Right cardiac atrium (tissue), 5 donors: Measurements from ENCODE around the gene ARHGEF26. TPM values are rescaled to one million over a fixed set of nuclear protein-coding genes. Genes with fewer than 3 reads are reported as not detected.
A peak's percentile ranks its signal among the peaks of the same experiment; 100 is the strongest.

Source experiments
- ATAC-seq, 2 donors: fragments of 200-7000 bp; cut with Tn5 transposase; one replicate each; pipeline versions ENCODE4 v1.8.0 to v1.9.1; 2020; ENCODE audit warnings: moderate library complexity in 2 of 2, mild to moderate bottlenecking in 1 of 2
- DNase-seq, 3 donors: peaks; one replicate each; pipeline ENCODE4 v3.0.0-alpha.2; 2020
- H3K27ac ChIP-seq: one replicate; pipeline ENCODE4 v1.5.1; 2013; ENCODE audit warnings: mild to moderate bottlenecking, low read length, control low read depth, moderate library complexity
- H3K27me3 ChIP-seq: one replicate; pipeline ENCODE4 v1.6.1; 2013; ENCODE audit not compliant: control insufficient read depth, insufficient read depth
- H3K4me1 ChIP-seq: one replicate; pipeline ENCODE4 v1.6.1; 2013; ENCODE audit warnings: low read length; ENCODE audit not compliant: control insufficient read depth, insufficient read depth
- H3K4me3 ChIP-seq: one replicate; pipeline ENCODE4 v1.5.1; 2013; ENCODE audit warnings: low read length, control low read depth
- H3K9me3 ChIP-seq: one replicate; pipeline ENCODE4 v1.6.1; 2013; ENCODE audit warnings: low read length; ENCODE audit not compliant: control insufficient read depth
- WGBS: extraction: QIAGEN DNeasy Blood & Tissue Kit; methylation state at CpG from one replicate; pipeline ENCODE4 v1.1.7; 2013; 5-methylcytosine and 5-hydroxymethylcytosine counted together
- intact Hi-C, 4 donors: fragments of 100-400 bp; cut with DNase I; formaldehyde crosslinking; loops; one replicate each; pipeline versions ENCODE4 v1.11.0 to v1.14.0; 2022 to 2023
- polyA plus RNA-seq: library from polyadenylated mRNA; stranded (reverse); fragments of 200-250 nt; gene quantifications from one replicate; pipeline ENCODE4 v1.2.3, GENCODE V29; 2013
- total RNA-seq, 4 donors: library from RNA; stranded (reverse); fragmentation: NEBNext Ultra II Directional; extraction: Animal tissue kit (Norgen Biotek cat#: 25700); gene quantifications; one replicate each; pipeline ENCODE4 v1.2.1, GENCODE V29; 2021
- donor health status: healthy with polysubstance abuse.
- donor health status: DM: no; HTN: yes; CAD: no.
- donor health status: DM: no; HTN: no; CAD: no.
- donor health status: DM: no; HTN: yes; CAD: no; lungs with severe emphysema.
- donor health status: DM: yes; HTN: yes; CAD: no.

Gene ARHGEF26
- total and polyA plus RNA-seq, 5 donors, result 3.3 to 7.5 (median 5.0) TPM

DNA sequence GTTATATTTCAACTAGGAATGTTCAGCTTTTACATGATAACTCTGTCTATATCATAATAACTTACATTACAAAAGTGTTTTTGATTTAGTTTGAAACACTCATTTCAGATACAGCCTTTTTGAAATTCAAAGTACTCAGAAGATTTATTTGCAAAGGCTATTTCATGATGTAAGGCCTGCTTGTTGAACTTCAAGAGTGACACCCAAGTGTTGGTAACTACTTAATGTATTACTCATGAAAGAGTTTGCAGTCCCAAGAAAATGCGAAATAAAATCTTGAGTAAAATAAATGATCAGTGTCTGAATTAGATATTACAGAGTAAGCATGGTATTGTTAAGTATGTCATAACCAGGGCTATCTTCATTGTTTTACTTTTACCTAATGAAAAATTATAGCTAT is 35.3 kb downstream of the ARHGEF26 start:
- ATAC-seq, result no peak
- intact Hi-C loops, result no loop called here
- peaks cover 1% of the 10 kb centered on the region for H3K4me1 ChIP-seq
- WGBS, result 93% methylated on average over 1 of the region's 1 CpG
- DNase-seq, result no peak
- no peaks in the 10 kb centered on the region for H3K9me3 ChIP-seq
- H3K4me3 ChIP-seq, result no peak overlapping the region
- H3K27ac ChIP-seq, result no peak overlapping the region
- no peaks in the 10 kb centered on the region for H3K27me3 ChIP-seq

DNA sequence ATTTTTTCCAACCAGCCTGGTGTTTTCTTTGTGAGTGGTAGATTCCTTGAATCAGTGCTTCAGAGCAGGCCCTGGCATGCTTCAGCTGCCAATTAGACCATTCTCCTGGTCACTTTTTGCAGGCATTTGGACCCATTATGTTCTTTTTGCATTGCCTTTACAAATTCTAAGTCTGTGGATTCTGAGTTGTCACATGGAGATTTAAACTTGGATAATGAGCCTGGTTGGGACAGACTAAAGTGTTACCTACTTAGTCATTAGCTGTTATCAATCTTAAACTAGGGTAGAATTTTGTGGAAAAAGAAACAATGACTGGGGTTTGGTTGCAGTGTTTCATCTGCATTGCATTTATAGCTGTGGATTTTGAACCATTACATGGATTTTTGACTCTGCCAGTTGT is 40.6 kb downstream of the ARHGEF26 start:
- H3K4me3 ChIP-seq, result no peak overlapping the region
- no peak overlapping the region for H3K27ac ChIP-seq
- ATAC-seq (no peak), DNase-seq (no peak)
- intact Hi-C loops, result no loop called here
- no peaks in the 10 kb centered on the region for H3K9me3 ChIP-seq
- no peaks in the 10 kb centered on the region for H3K4me1 ChIP-seq
- H3K27me3 ChIP-seq, result no peaks in the 10 kb centered on the region

DNA sequence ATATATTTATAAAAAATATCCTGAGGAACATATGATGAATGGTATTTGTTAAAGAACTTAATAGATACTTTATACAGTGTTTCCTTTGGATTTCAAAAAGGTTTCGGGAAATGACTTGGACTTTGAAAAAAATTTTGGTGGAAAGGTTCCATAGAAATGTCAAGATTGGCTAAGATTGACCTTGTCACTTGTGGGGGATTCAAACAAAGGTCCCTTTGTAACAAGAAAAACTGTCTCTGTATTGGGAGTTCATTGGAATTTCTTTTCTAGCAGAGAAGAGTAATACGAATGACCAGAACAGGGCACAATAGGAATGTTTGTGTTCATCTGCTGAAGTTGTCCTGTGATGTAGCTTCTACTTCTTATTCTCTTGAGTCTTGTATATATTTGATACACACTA is 43.2 kb downstream of the ARHGEF26 start:
- H3K4me1 ChIP-seq, result no peaks in the 10 kb centered on the region
- ATAC-seq (no peak), DNase-seq (no peak)
- 75% methylated on average over 2 of the region's 2 CpGs for WGBS
- intact Hi-C loops, result no loop called here
- H3K27ac ChIP-seq, result no peak overlapping the region
- no peaks in the 10 kb centered on the region for H3K27me3 ChIP-seq
- H3K4me3 ChIP-seq, result no peak overlapping the region
- H3K9me3 ChIP-seq, result no peaks in the 10 kb centered on the region

DNA sequence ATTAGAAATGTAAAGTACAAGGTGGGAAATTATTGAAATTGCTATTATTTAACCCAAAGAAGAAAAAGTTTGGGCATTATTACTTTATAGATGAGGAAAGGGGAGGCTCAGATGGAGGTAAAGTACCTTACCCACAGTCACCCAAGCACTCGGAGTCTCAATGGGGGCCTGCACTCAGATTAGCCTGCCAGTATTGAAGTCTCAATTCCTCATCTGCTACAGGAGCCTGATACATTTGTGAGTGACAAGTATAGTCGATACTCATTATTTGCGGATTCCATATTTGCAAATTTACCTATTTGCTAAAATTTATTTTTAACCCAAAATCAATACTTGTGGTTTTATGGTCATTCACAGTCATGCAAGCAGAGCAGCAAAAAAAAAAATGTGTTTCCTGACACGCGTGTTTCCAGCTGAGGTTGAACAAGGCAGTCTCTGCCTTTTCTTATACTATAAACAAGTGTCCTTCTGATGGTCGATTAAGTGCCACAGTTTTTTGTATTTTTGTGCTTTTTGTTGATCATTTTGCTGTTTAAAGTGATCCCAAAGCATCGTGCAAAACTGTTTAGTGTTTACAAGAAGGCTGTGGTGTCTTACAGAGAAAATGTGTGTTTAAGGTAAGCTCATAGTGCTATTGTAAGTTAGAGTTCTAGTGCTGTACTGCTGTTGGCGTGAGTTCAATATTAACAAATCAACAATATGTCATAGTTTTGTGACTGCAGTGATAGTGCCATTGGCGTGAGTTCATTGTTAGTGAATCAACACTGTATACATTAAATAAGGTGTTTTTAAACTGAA is 48.0 kb downstream of the ARHGEF26 start:
- Histone ChIP-seq H3K27ac (no peak overlapping the region), H3K27me3 (no peaks in the 10 kb centered on the region), H3K4me1 (no peaks in the 10 kb centered on the region), H3K9me3 (no peaks in the 10 kb centered on the region), H3K4me3 (no peak overlapping the region)
- no peak for ATAC-seq
- 82% methylated on average over 9 of the region's 9 CpGs for WGBS
- DNase-seq, result no peak
- intact Hi-C loops, result no loop called here

DNA sequence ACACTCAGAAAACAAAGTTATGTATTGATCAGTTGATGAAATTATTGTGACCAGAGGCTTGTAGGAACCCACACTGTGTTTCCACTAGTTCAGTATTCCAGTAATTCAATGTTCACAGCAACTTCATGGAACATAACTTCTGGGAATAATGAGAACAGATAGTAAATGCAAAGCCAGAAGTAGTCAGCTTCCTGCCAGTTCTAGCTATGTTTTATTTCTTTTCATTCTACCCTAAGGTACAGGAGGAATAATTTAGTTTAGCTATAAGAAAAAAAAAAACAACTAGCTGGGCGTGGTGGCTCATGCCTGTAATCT is 48.6 kb downstream of the ARHGEF26 start:
- WGBS, result 98% methylated on average over 1 of the region's 1 CpG
- Histone ChIP-seq H3K9me3 (no peaks in the 10 kb centered on the region), H3K27ac (no peak overlapping the region), H3K4me3 (no peak overlapping the region), H3K27me3 (no peaks in the 10 kb centered on the region), H3K4me1 (no peaks in the 10 kb centered on the region)
- intact Hi-C loops, result no loop called here
- ATAC-seq, result no peak
- no peak for DNase-seq

DNA sequence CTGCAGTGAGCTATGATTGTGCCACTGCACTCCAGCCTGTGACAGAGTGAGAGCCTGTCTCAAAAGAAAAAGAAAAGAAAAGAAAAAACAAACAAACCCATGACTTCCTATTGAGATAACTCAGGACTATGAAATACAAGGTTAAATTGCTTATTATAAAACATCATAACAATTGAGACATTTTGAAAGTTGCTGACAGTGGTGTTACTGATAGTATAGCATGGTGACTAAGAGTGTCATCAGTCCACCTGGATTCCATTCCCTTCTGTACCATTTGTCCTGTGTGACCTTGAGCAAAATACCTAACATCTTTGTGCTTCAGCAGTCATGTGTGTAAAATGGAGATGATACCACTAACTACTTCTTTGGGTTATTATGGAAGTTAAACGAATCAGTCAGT is 49.1 kb downstream of the ARHGEF26 start:
- ATAC-seq, result no peak
- intact Hi-C loops, result no loop called here

DNA sequence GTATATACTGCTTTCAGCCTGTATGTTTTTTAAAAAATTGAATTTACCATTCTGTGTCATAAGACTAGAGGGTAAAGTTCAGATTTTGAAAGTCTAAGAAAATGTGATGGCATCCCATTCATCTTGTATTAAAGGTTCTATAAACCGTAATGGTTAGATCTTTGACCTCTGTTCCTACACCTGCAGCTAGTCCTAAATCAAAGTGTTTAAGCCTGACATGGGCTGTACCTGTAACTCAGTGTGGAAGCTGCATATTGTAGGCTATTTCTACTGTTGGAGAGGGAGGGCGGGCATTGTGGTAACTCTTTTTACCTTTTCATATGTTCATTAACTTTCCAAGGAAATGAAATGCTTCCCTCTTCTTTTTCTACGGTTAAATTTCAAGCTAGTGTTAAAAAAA is 53.9 kb downstream of the ARHGEF26 start:
- intact Hi-C loops, result no loop called here
- 86% methylated on average over 3 of the region's 3 CpGs for WGBS
- no peak overlapping the region for H3K27ac ChIP-seq
- ATAC-seq (no peak), DNase-seq (no peak)
- H3K4me3 ChIP-seq, result no peak overlapping the region
- no peaks in the 10 kb centered on the region for H3K4me1 ChIP-seq
- H3K27me3 ChIP-seq, result no peaks in the 10 kb centered on the region
- H3K9me3 ChIP-seq, result no peaks in the 10 kb centered on the region

More for the DNA sequence above, 49.1 kb downstream of the ARHGEF26 start:
- H3K4me1 ChIP-seq, result no peaks in the 10 kb centered on the region
- WGBS, result 97% methylated on average over 1 of the region's 1 CpG
- no peaks in the 10 kb centered on the region for H3K27me3 ChIP-seq
- DNase-seq, result no peak
- H3K27ac ChIP-seq, result no peak overlapping the region
- no peaks in the 10 kb centered on the region for H3K9me3 ChIP-seq
- H3K4me3 ChIP-seq, result no peak overlapping the region

DNA sequence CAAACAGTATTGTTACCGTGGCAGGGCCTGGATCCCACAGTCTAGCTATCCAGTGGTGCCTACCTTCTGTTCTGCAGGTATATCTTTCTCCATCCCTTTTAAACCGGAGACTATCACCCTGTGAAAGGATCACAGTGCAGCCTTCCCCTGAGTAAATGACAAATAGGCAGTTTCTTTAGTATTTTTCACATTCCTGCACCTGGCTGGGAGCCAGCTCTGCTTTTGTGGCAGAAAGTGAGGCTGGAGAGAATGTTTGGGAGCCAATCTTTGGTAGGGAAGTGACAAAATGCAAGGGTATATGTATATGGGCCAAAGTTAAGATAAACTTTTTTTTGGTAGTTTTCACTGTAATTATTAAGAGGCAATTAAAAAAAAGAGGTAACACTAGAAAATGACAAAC is 54.8 kb downstream of the ARHGEF26 start:
- DNase-seq (no peak), ATAC-seq (no peak)
- Histone ChIP-seq H3K9me3 (no peaks in the 10 kb centered on the region), H3K4me3 (no peak overlapping the region), H3K27me3 (no peaks in the 10 kb centered on the region), H3K27ac (no peak overlapping the region), H3K4me1 (peaks cover 2% of the 10 kb centered on the region)
- WGBS, result 66% methylated on average over 2 of the region's 2 CpGs
- intact Hi-C loops, result no loop called here

DNA sequence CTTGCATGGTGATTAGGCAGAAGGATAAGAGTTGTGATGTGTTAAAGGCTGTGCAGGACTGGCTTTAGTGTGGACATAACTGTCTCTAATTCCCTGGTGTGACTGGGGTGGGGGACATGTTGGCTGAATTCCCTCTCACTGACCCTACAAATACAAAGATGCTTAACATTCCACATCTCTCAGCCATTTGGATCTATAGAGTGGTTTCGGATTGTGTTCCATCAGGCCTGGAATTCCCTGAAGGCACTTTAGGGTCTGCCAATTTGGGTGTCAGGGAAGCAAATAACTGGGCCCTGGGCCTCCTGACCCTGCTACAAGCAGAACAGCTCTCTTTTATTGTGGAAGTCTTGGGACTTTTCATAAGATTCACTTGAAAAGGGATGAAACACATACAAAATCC is 56.2 kb downstream of the ARHGEF26 start:
- Histone ChIP-seq H3K27me3 (no peaks in the 10 kb centered on the region), H3K9me3 (no peaks in the 10 kb centered on the region), H3K4me3 (no peak overlapping the region), H3K27ac (no peak overlapping the region), H3K4me1 (peaks cover 2% of the 10 kb centered on the region)
- WGBS, result 85% methylated on average over 1 of the region's 1 CpG
- ATAC-seq (no peak), DNase-seq (no peak)
- intact Hi-C loops, result no loop called here

DNA sequence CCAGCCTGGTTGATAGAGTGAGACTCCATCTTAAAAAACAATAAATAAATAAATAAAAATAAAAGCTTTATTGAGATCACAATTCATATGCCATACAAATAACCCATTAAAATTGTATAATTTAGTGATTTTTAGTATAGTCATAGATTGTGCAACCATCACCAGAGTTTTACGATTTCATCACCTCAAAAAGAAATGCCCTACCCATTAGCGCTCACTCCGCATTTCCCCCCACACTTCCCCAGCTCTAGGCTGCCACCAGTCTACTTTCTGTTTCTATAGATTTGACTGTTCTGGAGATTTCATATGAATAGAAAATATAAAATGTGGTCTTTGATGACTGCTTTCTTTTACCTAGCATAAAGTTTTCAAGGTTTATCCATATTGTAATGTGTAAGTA is 57.0 kb downstream of the ARHGEF26 start:
- H3K4me3 ChIP-seq, result no peak overlapping the region
- 79% methylated on average over 3 of the region's 3 CpGs for WGBS
- peaks cover 2% of the 10 kb centered on the region for H3K4me1 ChIP-seq
- H3K27ac ChIP-seq, result no peak overlapping the region
- ATAC-seq (no peak), DNase-seq (peak in 1 of 3 donors; percentile 35)
- H3K27me3 ChIP-seq, result no peaks in the 10 kb centered on the region
- H3K9me3 ChIP-seq, result no peaks in the 10 kb centered on the region
- intact Hi-C loops, result no loop called here

DNA sequence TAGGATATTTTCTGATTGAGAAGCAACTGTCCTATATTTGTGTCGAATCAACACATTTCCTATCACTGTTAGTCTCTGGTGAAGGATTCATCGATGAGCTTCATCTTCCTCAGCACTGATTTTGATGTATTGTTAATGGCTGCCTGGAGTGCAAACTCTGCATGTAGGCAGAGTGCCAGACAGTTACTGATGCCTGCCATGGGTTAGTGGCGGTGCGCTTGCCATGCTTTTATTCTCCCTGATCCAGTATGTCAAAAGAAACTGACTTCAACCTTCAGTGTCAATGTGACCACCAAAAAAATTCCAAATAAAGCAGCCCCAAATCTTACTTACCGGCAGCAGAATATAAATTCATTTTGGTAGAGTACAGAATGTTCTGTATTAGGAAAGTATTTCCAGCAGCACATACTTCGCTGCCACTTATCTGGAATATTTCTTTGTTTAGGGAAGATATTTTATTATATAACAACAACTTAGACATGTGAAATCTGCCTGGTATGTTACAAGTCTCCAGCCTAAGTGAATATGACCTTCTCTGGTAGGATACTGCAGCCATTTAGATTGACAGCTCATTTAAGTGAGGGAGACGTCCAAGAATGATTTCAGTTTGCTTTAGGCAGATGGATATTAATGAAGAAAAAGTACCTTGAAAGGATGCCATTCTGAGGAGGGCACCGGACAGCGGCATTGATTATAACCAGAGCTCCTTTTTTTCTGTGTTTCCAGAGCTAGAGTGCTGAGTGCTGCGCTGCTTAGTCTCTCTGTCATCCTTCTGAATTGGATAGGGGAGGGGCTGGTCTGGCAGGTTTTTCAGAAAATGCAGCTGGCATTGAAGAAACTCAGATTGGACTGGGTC is 59.9 kb downstream of the ARHGEF26 start:
- peak in 1 of 3 donors; percentile 36 for DNase-seq
- WGBS, result 58% methylated on average over 10 of the region's 10 CpGs
- no peak overlapping the region for H3K4me3 ChIP-seq
- H3K4me1 ChIP-seq, result peaks cover 2% of the 10 kb centered on the region
- H3K9me3 ChIP-seq, result no peaks in the 10 kb centered on the region
- intact Hi-C loops, result no loop called here
- H3K27me3 ChIP-seq, result no peaks in the 10 kb centered on the region
- ATAC-seq, result peak; percentile 34 to 60
- no peak overlapping the region for H3K27ac ChIP-seq
